HG03039 (cell line): ENCODE measurements around the gene CSHL1.
"Not testable (repeated sequence)": the region's sequence is repeated elsewhere in the genome, so short reads cannot be mapped to it uniquely, and the experiment has no call there.

Experiments used
- ATAC-seq: cut with Tn5 transposase; IDR thresholded peaks from one replicate; pipeline ENCODE4 v1.9.1; 2021; ENCODE audit warnings: mild to moderate bottlenecking, moderate library complexity; ENCODE audit not compliant: unreplicated experiment

CSHL1 gene

DNA sequence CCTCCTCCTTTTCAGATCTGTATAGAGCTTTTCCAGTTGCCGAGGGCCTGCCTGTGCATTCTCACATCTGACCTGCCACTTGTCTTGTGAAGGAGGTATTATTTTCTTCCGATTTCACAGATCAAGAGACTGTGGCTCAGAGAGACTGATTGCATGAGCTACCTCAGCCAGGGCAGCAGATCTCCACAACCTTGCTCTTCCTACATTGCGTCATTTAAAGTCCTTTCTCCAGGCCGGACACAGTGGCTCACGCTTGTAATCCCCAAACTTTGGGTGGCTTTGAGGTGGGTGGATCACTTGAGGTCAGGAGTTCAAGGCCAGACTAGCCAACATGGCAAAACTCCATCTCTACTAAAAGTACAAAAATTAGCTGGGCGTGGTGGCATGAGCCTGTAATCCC is 9.0 kb upstream of the CSHL1 start:
- not testable (repeated sequence) for ATAC-seq

DNA sequence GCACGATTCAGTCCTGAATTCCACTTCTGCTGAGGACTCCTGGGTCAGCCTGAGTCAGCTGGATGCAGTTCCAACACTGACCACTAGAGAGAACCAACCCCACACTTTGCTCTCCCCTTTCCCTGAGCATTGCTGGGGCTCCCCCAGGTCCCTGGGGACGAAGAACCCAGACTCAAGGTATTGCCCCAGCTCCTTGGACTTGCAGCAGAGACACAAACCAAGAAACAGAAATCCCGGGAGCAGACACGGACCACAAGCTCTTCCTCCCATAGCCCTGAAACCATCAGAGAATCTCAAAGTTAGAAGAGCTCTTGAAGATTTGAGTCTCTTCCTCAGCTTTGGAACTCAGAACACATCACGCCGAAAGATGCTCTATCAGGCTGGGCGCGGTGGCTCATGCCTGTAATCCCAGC is 8.3 kb upstream of the CSHL1 start:
- ATAC-seq: peak; percentile 66

- not testable (repeated sequence) for ATAC-seq
Observed at GRCh38 chr17:63918789-63919305, 7.8 kb upstream of the CSHL1 start, which contains the start of gene GH1. TSS of gene GH1 (minus strand) at chr17:63918839. CDS start at chr17:63918776, 63 bp downstream.

GRCh38 chr17:63918305-63918704 is 7.2 kb upstream of the CSHL1 start:
- no peak for ATAC-seq

- ATAC-seq: no peak
Observed at GRCh38 chr17:63917646-63918045, 6.6 kb upstream of the CSHL1 start.

- not testable (repeated sequence) for ATAC-seq
Observed at GRCh38 chr17:63917206-63917605, 6.1 kb upstream of the CSHL1 start.

- ATAC-seq: no peak
Observed at GRCh38 chr17:63916566-63917185, 5.6 kb upstream of the CSHL1 start.

DNA sequence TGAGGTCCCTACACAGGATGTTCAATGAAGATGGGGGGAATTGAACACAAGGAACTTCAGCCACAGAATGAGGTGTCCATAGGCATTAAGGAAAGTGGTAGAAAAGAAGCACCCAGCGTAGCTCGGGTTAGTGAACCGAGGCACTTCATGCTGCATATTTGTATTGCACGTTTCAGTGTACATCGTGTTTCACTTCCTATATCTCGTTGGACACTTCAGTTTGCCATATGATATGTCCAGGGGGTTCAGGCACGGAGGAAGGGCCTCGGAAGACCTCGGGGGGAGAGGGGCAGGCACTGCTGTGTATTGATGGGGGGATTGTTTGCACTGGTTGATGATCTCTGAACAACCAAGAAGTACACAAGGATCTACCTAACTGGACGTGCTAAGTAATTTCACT is 4.7 kb upstream of the CSHL1 start:
- not testable (repeated sequence) for ATAC-seq

DNA sequence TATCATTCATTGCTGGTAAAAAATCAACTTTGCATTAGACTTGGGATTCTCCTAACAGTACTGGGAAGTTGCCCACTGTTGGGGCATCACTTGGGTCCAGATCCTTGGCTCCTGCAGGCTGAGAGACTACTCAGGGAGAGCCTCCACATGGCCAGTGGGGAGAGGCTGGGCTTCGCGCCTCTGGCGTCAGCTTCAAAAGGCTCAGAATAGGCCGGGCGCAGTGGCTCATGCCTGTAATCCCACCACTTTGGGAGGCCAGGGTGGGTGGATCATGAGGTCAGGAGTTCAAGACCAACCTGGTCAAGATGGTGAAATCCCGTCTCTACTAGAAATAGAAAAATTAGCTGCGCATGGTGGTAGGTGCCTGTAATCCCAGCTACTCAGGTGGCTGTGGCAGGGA is 3.4 kb upstream of the CSHL1 start:
- no peak for ATAC-seq

DNA sequence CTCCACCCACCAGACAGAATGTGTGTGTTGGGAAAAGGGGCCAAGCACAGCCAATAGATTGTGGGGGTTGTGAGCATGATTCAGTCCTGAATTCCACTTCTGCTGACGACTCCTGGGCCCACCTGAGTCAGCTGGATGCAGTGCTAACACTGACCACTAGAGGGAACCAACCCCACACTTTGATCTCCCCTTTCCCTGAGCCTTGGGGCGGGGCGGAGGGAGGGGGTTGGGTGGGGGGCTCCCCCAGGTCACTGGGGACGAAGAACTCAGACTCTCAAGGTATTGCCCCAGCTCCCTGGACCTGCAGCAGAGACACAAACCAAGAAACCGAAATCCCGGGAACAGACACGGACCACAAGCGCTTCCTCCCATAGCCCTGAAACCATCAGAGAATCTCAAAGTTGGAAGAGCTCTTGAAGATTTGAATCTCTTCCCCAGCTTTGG is 621 bp upstream of the CSHL1 start:
- no peak for ATAC-seq

DNA sequence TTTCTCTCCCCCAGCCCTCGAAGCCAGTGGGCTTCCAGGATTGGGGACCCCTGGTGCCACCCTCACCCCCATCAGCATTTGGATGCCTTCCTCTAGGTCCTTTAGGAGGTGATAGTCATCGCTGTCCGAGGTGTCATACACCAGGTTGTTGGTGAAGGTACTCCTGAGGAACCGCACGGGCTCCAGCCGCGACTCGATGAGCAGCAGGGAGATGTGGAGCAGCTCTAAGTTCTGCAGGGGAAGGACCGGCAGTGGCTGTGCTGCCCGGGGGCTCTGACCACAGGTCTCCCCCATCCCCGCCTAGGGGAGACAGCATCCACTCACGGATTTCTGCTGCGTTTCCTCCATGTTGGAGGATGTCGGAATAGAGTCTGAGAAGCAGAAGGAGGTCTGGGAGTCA is 962 bp downstream of the CSHL1 start:
- no peak for ATAC-seq

- ATAC-seq: not testable (repeated sequence)
Observed at GRCh38 chr17:63909586-63909985, 1.5 kb downstream of the CSHL1 start.

- ATAC-seq: not testable (repeated sequence)
Observed at GRCh38 chr17:63907161-63907778, 3.8 kb downstream of the CSHL1 start.

DNA sequence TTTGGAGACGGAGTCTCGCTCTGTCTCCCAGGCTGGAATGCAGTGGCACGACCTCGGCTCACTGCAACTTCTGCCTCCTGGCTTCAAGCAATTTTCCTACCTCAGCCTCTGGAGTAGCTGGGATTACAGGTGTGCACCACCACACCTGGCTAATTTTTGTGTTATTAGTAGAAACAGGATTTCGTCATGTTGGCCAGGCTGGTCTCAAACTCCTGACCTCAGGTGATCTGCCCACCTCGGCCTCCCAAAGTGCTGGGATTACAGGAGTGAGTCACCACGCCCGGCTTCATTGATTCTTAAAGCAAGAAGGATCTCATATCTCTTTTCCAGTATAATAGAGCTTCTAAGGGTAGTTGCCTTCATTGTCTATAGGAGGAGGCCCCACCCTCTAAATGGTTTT is 6.3 kb downstream of the CSHL1 start:
- ATAC-seq: not testable (repeated sequence)

DNA sequence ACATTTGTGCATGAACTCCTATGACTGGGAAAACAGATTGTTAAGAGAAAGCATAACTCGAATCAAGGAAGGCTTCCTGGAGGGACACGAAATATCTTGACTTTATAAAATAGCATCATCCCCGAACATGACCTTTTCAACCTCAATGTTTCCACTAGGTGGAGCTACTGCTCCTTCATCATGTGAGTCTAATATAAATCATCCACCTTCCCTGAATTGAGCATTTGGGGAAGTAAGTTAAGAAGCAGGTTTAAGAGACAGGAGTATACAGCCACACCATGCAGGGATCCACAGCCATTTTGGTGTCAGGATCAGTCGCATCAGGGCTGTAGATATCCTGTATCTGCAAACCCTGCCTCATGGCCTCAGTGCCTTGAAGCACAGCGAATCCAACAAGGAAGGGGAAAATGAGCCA is 7.3 kb downstream of the CSHL1 start:
- not testable (repeated sequence) for ATAC-seq

- not testable (repeated sequence) for ATAC-seq
Observed at GRCh38 chr17:63901971-63902370, 9.1 kb downstream of the CSHL1 start.

- ATAC-seq: not testable (repeated sequence)
Observed at GRCh38 chr17:63898899-63899798, 11.9 kb downstream of the CSHL1 start.

- ATAC-seq: not testable (repeated sequence)
Observed at GRCh38 chr17:63896524-63897354, 14.3 kb downstream of the CSHL1 start, which contains the start of gene CSH1. TSS of gene CSH1 (minus strand) at chr17:63896574. CDS start at chr17:63896511, 63 bp downstream.

- ATAC-seq: not testable (repeated sequence)
Observed at GRCh38 chr17:63894821-63895220, 16.2 kb downstream of the CSHL1 start.

- ATAC-seq: not testable (repeated sequence)
Observed at GRCh38 chr17:63894021-63894420, 17.0 kb downstream of the CSHL1 start.
